Astrocyte of the spinal cord (primary cell): ENCODE results near the gene SDHAF4.
A peak's percentile ranks its signal among the peaks of the same experiment; 100 is the strongest.

Experiments
- DNase-seq: peaks from one replicate; pipeline ENCODE4 v3.0.0; 2011; ENCODE audit warnings: low read depth, low spot score
- H3K4me3 ChIP-seq: 2 replicates; pipeline ENCODE4 v1.5.1; 2011; ENCODE audit warnings: low read depth, mild to moderate bottlenecking, low read length, moderate library complexity
- in situ Hi-C: cut with HindIII; loops from 2 replicates; pipeline ENCODE4 v1.10.0; 2017; ENCODE audit warnings: low sequenced_read_pairs
- TF ChIP-seq, protein P1 (sequence below): IDR thresholded peaks from 2 replicates; pipeline ENCODE4 v1.5.1; 2012; ENCODE audit warnings: low read depth, mild to moderate bottlenecking, low read length, inconsistent platforms

Gene SDHAF4

DNA sequence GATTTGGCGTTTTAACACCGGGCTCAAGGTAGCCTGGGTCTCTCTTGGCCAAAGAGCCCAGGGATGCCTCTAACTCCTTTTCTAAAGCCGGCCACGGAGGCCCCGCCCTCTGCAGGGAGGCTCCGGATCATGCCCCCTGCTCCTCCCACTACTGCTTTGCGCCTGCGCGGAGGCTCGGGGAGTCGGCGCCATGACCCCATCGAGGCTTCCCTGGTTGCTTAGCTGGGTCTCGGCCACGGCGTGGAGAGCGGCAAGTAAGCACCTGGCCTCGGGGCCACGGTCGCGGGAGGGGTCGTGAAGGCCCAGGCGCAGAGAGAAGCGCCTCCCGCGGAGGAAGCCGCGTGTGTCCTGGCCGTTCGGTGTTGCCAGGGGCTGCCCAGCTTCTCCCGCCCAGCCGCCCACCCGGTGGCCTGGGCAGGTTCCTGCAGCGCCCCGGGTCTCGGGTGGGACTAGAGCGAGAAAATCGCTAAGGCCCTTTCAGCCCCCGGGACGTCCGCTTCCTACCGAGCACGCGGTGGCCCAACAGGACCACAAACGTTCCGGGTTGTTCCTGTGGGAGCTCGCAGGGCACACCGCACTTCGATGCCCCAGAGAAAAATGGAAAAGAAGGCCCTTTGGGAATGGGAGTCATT is at the start of gene SDHAF4:
Gene SDHAF4 (plus strand): TSS at position 180 of the 632 bp plus-strand sequence. CDS start 11 bp downstream, at position 191.
- in situ Hi-C loops = no loop called here
- TF ChIP-seq, protein P1, sequence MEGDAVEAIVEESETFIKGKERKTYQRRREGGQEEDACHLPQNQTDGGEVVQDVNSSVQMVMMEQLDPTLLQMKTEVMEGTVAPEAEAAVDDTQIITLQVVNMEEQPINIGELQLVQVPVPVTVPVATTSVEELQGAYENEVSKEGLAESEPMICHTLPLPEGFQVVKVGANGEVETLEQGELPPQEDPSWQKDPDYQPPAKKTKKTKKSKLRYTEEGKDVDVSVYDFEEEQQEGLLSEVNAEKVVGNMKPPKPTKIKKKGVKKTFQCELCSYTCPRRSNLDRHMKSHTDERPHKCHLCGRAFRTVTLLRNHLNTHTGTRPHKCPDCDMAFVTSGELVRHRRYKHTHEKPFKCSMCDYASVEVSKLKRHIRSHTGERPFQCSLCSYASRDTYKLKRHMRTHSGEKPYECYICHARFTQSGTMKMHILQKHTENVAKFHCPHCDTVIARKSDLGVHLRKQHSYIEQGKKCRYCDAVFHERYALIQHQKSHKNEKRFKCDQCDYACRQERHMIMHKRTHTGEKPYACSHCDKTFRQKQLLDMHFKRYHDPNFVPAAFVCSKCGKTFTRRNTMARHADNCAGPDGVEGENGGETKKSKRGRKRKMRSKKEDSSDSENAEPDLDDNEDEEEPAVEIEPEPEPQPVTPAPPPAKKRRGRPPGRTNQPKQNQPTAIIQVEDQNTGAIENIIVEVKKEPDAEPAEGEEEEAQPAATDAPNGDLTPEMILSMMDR = no peak
- DNase-seq = peak; percentile 86
- H3K4me3 ChIP-seq = peak within 1 kb of the TSS; percentile 83

DNA sequence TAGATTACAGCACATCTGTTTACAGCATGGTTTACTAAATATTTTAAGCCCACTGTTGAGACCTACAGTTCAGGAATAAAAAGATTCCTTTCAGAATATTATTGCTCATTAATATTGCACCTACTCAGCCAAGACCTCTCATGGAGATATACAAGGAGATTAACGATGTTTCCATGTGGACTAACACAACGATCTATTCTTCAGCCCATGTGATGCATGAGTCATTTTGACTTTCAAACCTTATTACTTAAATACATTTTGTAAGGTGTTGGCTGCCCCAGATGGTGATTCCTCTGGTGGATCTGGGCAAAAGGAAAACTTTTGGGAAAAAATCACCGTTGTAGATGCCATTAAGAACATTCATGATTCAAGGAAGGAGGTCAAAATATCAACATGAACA is 48.0 kb upstream of the SDHAF4 start:
- in situ Hi-C loops = no loop called here
- DNase-seq = no peak
- TF ChIP-seq, protein P1 = no peak
- no peak overlapping the region for H3K4me3 ChIP-seq

DNA sequence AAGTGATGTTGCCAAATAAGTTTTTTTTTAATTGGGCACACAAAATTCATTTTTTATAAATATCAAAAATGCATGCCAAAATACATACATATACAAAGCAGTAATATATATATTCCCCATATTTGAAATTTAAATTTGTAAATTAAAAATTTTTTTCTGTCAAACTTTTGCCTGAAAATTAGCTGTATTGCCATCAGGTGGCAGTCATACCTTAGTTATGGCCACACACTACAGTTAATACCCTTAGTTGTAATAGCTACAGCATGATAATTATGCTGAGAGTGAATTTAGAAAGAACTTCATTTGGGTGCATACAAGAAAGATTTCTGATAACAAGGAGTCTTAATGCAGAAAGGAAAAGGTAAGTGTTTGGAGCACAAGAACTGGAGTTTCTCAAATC is 46.2 kb upstream of the SDHAF4 start:
- DNase-seq = peak; percentile 7
- no peak overlapping the region for H3K4me3 ChIP-seq
- in situ Hi-C loops = no loop called here
- TF ChIP-seq, protein P1 = peak; percentile 28

DNA sequence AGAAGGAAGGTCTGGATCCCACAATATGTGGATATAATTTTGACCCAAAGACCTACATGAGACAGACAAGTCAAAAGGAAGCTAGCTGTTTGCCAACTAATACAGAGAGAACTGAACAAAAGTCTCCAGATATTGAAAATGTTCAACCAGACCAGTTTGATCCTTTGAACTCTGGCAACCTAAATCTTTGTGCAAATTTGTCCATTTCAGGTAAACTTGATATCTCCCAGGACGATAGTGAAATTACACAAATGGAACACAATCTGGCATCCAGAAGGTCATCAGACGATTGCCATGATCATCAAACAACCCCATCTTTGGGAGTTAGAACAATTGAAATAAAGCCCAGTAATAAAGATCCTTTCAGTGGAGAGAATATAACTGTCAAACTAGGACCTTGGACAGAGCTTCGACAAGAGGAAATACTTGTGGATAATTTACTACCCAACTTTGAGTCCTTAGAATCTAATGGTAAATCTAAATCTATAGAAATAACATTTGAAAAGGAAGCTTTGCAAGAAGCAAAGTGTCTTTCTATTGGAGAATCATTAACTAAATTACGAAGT is 41.9 kb upstream of the SDHAF4 start:
- in situ Hi-C loops = no loop called here
- no peak for DNase-seq
- TF ChIP-seq, protein P1 = no peak

DNA sequence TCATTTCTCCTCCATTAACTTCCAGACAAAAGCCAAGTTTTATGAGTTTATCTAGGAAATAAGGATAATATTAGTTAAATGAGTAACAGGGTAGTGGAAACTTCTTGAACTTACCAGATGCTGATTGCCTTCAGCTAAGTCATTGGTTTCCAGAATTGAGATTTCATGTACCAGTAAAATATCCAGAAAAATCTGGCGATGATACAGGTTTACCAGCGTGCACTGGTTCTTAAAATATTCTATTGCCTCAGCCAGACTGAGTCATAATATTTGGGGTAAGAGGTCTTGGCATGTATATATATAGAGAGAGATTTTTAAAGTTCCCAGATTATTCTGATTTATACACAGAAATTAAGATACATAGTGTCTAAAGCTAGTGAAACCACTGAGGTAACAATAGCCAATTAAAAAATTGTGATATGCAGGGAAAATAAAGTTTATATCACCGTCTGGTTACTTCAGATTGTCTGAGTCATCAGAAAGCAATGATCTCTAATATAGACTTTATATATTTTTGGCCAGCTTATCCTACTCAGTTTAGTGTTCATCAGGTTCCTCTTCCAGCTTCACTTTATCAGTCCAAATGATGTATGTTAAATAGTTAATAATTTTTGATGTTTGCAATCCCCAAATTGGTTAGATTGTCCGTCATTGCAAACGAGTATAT is 39.5 kb upstream of the SDHAF4 start:
- peak; percentile 22 for DNase-seq
- in situ Hi-C loops = no loop called here
- TF ChIP-seq, protein P1 = no peak
- H3K4me3 ChIP-seq = no peak overlapping the region

More for the DNA sequence above, 41.9 kb upstream of the SDHAF4 start:
- no peak overlapping the region for H3K4me3 ChIP-seq

DNA sequence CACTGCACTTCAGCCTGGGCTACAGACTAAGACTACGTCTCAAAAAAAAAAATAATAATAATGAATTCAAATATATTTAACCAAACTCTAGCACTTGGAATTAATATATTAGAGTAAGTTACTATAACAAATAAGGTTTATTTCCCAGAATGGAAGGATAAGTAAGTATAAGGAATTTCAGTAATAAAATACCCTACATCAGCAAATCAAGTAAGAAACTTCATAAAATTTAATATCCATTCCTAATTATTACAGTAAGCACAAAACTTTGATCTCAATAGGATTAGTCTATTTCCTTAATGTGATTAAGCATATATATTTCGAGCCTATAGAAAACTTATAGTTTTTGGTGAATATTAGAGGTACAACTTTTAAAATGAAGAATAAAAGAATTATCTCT is 36.7 kb upstream of the SDHAF4 start:
- TF ChIP-seq, protein P1 = no peak
- no peak overlapping the region for H3K4me3 ChIP-seq
- in situ Hi-C loops = no loop called here
- no peak for DNase-seq
